Upper lobe of right lung (tissue), 1 donor: ENCODE results near the gene CAPNS1. TPM values are rescaled to one million over a fixed set of nuclear protein-coding genes. Genes with fewer than 3 reads are reported as not detected.
"Not testable (repeated sequence)": the region's sequence is repeated elsewhere in the genome, so short reads cannot be mapped to it uniquely, and the experiment has no call there.

ENCODE experiments used
- ATAC-seq: fragments of 200-7000 bp; cut with Tn5 transposase; one replicate; pipeline ENCODE4 v1.9.1; 2020; ENCODE audit warnings: mild to moderate bottlenecking, moderate library complexity
- DNase-seq: peaks from one replicate; pipeline ENCODE4 v3.0.0-alpha.2; 2020
- H3K27ac ChIP-seq: fragments of 200-600 bp; one replicate; pipeline ENCODE4 v1.8.0; 2022
- H3K27me3 ChIP-seq: fragments of 200-600 bp; one replicate; pipeline ENCODE4 v1.8.0; 2022; ENCODE audit warnings: mild to moderate bottlenecking
- H3K36me3 ChIP-seq: fragments of 200-600 bp; one replicate; pipeline ENCODE4 v1.8.0; 2022
- H3K4me1 ChIP-seq: fragments of 200-600 bp; one replicate; pipeline ENCODE4 v1.8.0; 2022
- H3K4me3 ChIP-seq: fragments of 200-600 bp; one replicate; pipeline ENCODE4 v1.8.0; 2022; ENCODE audit warnings: mild to moderate bottlenecking
- H3K9me3 ChIP-seq: fragments of 200-600 bp; one replicate; pipeline ENCODE4 v1.8.0; 2022
- intact Hi-C: fragments of 100-400 bp; cut with DNase I; formaldehyde crosslinking; loops from one replicate; pipeline ENCODE4 v1.11.0; 2022
- total RNA-seq: library from RNA; stranded (reverse); fragmentation: NEBNext Ultra II Directional; extraction: Animal tissue kit (Norgen Biotek cat#: 25700); gene quantifications from one replicate; pipeline ENCODE4 v1.2.1, GENCODE V29; 2021
- TF ChIP-seq, protein P1 (sequence below): fragments of 200-600 bp; IDR thresholded peaks from one replicate; pipeline ENCODE4 v1.8.0; 2022; ENCODE audit warnings: antibody characterized with exemption
- donor health status: DM: no; HTN: yes; CAD: no; lungs with severe emphysema.

CAPNS1 gene
- total RNA-seq, 1 donor from 2014 or later: 582 TPM

GRCh38 chr19:36125557-36125956 lies 14.3 kb upstream of the CAPNS1 start:
- intact Hi-C loops: loop anchor here (5.0 kb wide), 1 partner anchor 42 kb away; no protein-coding TSS in a partner anchor
- Histone ChIP-seq H3K4me1 (peaks cover 15% of the 10 kb centered on the region), H3K36me3 (peaks cover 43% of the 10 kb centered on the region), H3K27me3 (no peaks in the 10 kb centered on the region), H3K9me3 (no peaks in the 10 kb centered on the region), H3K27ac (no peak overlapping the region), H3K4me3 (no peak overlapping the region)
- no peak for ATAC-seq
- TF ChIP-seq, protein P1, sequence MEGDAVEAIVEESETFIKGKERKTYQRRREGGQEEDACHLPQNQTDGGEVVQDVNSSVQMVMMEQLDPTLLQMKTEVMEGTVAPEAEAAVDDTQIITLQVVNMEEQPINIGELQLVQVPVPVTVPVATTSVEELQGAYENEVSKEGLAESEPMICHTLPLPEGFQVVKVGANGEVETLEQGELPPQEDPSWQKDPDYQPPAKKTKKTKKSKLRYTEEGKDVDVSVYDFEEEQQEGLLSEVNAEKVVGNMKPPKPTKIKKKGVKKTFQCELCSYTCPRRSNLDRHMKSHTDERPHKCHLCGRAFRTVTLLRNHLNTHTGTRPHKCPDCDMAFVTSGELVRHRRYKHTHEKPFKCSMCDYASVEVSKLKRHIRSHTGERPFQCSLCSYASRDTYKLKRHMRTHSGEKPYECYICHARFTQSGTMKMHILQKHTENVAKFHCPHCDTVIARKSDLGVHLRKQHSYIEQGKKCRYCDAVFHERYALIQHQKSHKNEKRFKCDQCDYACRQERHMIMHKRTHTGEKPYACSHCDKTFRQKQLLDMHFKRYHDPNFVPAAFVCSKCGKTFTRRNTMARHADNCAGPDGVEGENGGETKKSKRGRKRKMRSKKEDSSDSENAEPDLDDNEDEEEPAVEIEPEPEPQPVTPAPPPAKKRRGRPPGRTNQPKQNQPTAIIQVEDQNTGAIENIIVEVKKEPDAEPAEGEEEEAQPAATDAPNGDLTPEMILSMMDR: no peak
- no peak for DNase-seq

DNA sequence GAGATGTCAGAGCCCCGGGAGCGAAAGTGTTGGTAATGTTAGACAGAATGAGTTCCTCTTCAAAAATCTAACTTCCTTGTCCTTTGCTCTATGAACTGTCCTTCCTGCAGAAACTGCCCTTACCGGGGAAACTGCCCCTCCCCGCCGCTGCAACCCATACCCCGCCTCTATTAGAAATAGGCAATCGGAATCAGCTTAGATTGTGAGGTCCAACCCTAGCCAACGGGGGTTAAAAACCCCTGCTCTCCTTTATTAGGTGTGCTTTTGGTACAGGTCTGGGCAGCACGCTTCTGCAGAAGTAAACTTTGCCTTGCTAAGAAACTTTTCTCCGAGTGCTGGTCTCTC lies 11.5 kb upstream of the CAPNS1 start:
- H3K9me3 ChIP-seq: no peaks in the 10 kb centered on the region
- H3K27ac ChIP-seq: peak overlapping the region; percentile 89
- H3K36me3 ChIP-seq: peaks cover 22% of the 10 kb centered on the region
- H3K27me3 ChIP-seq: no peaks in the 10 kb centered on the region
- no peak for DNase-seq
- intact Hi-C loops: loop anchor here (5.0 kb wide), 1 partner anchor 39 kb away; no protein-coding TSS in a partner anchor
- TF ChIP-seq, protein P1: no peak
- peaks cover 18% of the 10 kb centered on the region for H3K4me1 ChIP-seq
- H3K4me3 ChIP-seq: peak overlapping the region; percentile 51
- ATAC-seq: peak; percentile 34

- H3K27me3 ChIP-seq, ATAC-seq, H3K36me3 ChIP-seq, H3K9me3 ChIP-seq, intact Hi-C loops, H3K4me3 ChIP-seq: not testable (repeated sequence)
- peak; percentile 81 for DNase-seq
- Histone ChIP-seq H3K27ac (peak overlapping the region; percentile 42), H3K4me1 (peaks cover 18% of the 10 kb centered on the region)
These were observed 8.6 kb upstream of the CAPNS1 start for GRCh38 chr19:36131221-36131620.

DNA sequence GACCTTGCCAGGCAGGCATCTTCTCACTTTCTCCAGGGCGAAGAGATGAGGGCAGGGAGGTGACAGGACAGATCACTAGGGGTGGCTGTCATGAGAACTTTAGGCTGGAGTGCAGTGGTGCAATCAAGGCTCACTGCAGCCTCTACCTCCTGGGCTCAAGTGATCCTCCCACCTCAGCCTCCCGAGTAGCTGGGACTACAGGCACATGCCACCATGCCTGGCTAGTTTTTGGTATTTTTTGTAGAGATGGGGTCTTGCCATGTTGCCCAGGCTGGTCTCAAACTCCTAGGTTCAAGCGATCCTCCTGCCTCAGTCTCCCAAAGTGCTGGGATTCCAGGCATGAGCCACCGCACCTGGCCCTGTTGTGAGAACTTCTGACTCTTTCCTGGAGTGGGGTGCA lies 5.0 kb upstream of the CAPNS1 start:
- peaks cover 24% of the 10 kb centered on the region for H3K4me1 ChIP-seq
- intact Hi-C loops, H3K36me3 ChIP-seq, H3K9me3 ChIP-seq, DNase-seq, H3K27ac ChIP-seq, H3K4me3 ChIP-seq, ATAC-seq, H3K27me3 ChIP-seq: not testable (repeated sequence)

DNA sequence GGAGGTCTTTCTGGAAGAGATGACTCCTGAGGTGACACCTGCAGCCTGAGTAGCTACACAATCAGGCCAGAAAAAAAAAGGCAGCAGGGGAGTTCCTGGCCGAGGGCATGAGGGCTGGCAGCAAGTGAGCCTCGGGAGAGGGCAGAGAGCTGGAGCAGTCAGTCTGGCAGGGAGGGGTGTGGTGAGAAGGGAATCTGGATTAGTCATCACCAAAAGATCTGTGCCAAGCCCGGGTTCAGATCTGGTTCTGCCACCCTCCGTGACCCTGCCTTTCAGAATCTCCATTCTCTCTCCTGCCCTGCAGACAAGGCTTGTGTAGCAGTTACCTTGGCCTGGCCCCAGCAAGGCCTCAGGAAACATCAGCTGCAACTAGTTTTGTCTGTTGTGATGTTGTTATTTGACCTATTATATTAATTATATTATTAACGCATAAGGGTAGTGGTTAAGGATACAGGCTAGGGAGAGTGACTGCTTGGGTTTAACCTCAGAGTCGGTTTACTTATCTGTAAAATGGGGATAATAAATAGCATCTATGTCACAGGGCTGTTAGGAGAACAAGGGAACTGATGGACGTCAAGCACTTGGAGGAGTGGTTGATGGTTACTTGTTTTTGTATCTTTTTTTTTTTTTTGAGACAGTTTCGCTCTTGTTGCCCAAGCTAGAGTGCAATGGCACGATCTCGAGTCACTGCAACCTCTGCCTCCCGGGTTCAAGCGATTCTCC lies 2.7 kb upstream of the CAPNS1 start:
- peak; percentile 80 for DNase-seq
- intact Hi-C loops: no loop called here
- no peaks in the 10 kb centered on the region for H3K27me3 ChIP-seq
- H3K9me3 ChIP-seq: no peaks in the 10 kb centered on the region
- peak; percentile 58 for ATAC-seq
- TF ChIP-seq, protein P1: no peak
- H3K4me3 ChIP-seq: no peak overlapping the region
- peaks cover 4% of the 10 kb centered on the region for H3K36me3 ChIP-seq
- H3K4me1 ChIP-seq: peaks cover 31% of the 10 kb centered on the region
- peak overlapping the region; percentile 80 for H3K27ac ChIP-seq

- no peaks in the 10 kb centered on the region for H3K27me3 ChIP-seq
- H3K4me1 ChIP-seq: peaks cover 31% of the 10 kb centered on the region
- peak overlapping the region; percentile 78 for H3K4me3 ChIP-seq
- no peaks in the 10 kb centered on the region for H3K9me3 ChIP-seq
- DNase-seq: no peak
- intact Hi-C loops: no loop called here
- peaks cover 23% of the 10 kb centered on the region for H3K36me3 ChIP-seq
- ATAC-seq: no peak
- peak overlapping the region; percentile 97 for H3K27ac ChIP-seq
- TF ChIP-seq, protein P1: no peak
These were observed 770 bp upstream of the CAPNS1 start for GRCh38 chr19:36139120-36139472.
